HepG2 (cell line): ENCODE results near the gene SCN9A. TPM values are rescaled to one million over a fixed set of nuclear protein-coding genes. Genes with fewer than 3 reads are reported as not detected.

Source experiments
- ATAC-seq: fragments of 200-7000 bp; cut with Tn5 transposase; 3 replicates; pipeline ENCODE4 v1.9.1; 2020; ENCODE audit warnings: mild to moderate bottlenecking, moderate library complexity
- BruUV-seq: library from RNA; stranded (reverse); fragments of 400-500 nt; replicated peaks from 2 replicates; lab custom pipeline; 2021; lab: Mats Ljungman, UMichigan
- CTCF ChIA-PET: fragments of 300-600 bp; formaldehyde crosslinking; extraction: SDS; loops from one replicate; lab custom pipeline; 2021; ENCODE audit warnings: low total read pairs, inconsistent platforms, low intra/inter-chr PET ratio; lab: Yijun Ruan, JAX
- POLR2A ChIA-PET: fragments of 350-600 bp; sonication (Branson Sonifier 250); formaldehyde crosslinking; loops from one replicate; lab custom pipeline; 2020; ENCODE audit warnings: antibody characterized with exemption, inconsistent platforms; lab: Yijun Ruan, JAX
- DNase-seq: peaks from one replicate; pipeline ENCODE4 v3.0.0-alpha.2; 2015; ENCODE audit warnings: low spot score
- FAIRE-seq: peaks from 3 replicates; lab custom pipeline; 2011; peaks lifted over from hg19 to GRCh38; lab: Jason Lieb, UNC
- H2AFZ ChIP-seq: one replicate; pipeline ENCODE4 v1.6.1; 2011; ENCODE audit warnings: low read length, inconsistent platforms
- H3K27ac ChIP-seq: fragments of 300-600 bp; 3 replicates; pipeline ENCODE4 v1.8.0; 2011; ENCODE audit warnings: mixed run types, mild to moderate bottlenecking, mixed read lengths, low read length, inconsistent platforms; ENCODE audit not compliant: insufficient read depth; ENCODE audit errors: extremely low read length
- H3K27me3 ChIP-seq, 2 experiments: fragments of 200-600 bp in 1 of 2; 2 replicates in 1 of 2; 3 replicates in 1 of 2; pipeline versions ENCODE4 v1.6.0 to v1.8.0; 2011; ENCODE audit warnings: low read length in 2 of 2, mild to moderate bottlenecking in 2 of 2, moderate library complexity in 2 of 2, inconsistent platforms in 1 of 2; ENCODE audit not compliant: insufficient read depth in 2 of 2, control insufficient read depth in 1 of 2
- H3K36me3 ChIP-seq, 2 experiments: fragments of 200-600 bp in 1 of 2; replicated peaks in 1 of 2; 2 replicates in 1 of 2; 3 replicates in 1 of 2; pipeline versions ENCODE4 v1.5.1 to v1.8.0; 2011; ENCODE audit warnings: low read length in 2 of 2, inconsistent platforms in 1 of 2; ENCODE audit not compliant: insufficient read depth in 2 of 2, control insufficient read depth in 1 of 2
- H3K4me1 ChIP-seq: 2 replicates; pipeline ENCODE4 v1.5.1; 2012; ENCODE audit warnings: low read length, inconsistent platforms; ENCODE audit not compliant: insufficient read depth
- H3K4me2 ChIP-seq: 2 replicates; pipeline ENCODE4 v1.6.0; 2011; ENCODE audit warnings: low read depth, low read length, inconsistent platforms
- H3K4me3 ChIP-seq, 3 experiments: fragments of 200-600 bp in 1 of 3; sonication (generic), shearing (Covaris generic) in 1 of 3; replicated peaks in 1 of 3; 2 replicates each; pipeline ENCODE4 v1.5.1; 2011 to 2016; ENCODE audit warnings: low read length in 3 of 3, inconsistent platforms in 2 of 3, low read depth in 2 of 3, mild to moderate bottlenecking in 2 of 3, control low read depth in 1 of 3, mixed read lengths in 1 of 3; ENCODE audit not compliant: insufficient read depth in 1 of 3
- H3K79me2 ChIP-seq: one replicate; pipeline ENCODE4 v1.6.1; 2011; ENCODE audit warnings: low read length, inconsistent platforms; ENCODE audit not compliant: insufficient read depth
- H3K9ac ChIP-seq: 2 replicates; pipeline ENCODE4 v1.6.0; 2011; ENCODE audit warnings: mild to moderate bottlenecking, low read depth, low read length, inconsistent platforms; ENCODE audit not compliant: insufficient read depth
- H3K9me3 ChIP-seq: 2 replicates; pipeline ENCODE4 v1.5.1; 2012; ENCODE audit warnings: mild to moderate bottlenecking, low read length
- H4K20me1 ChIP-seq: 2 replicates; pipeline ENCODE4 v1.6.0; 2011; ENCODE audit warnings: inconsistent platforms, mild to moderate bottlenecking, low read length, moderate library complexity; ENCODE audit not compliant: insufficient read depth
- EHMT2 ChIP-seq: fragments of 200-600 bp; sonication (generic); IDR thresholded peaks from 2 replicates; pipeline ENCODE4 v1.7.0; 2017; ENCODE audit warnings: antibody characterized with exemption, low read depth, low read length, borderline replicate concordance
- ETS1 ChIP-seq: sonication (generic); formaldehyde crosslinking; IDR thresholded peaks from 2 replicates; pipeline ENCODE4 v1.4.0; 2020; ENCODE audit warnings: missing genetic modification reagents
- KAT7 ChIP-seq: IDR thresholded peaks from 2 replicates; pipeline ENCODE4 v1.6.1; 2018; ENCODE audit warnings: borderline replicate concordance, missing compliant biosample characterization
- NCOA2 ChIP-seq: sonication (generic); formaldehyde crosslinking; IDR thresholded peaks from 2 replicates; pipeline ENCODE4 v1.8.0; 2022; ENCODE audit warnings: inconsistent platforms
- NFRKB ChIP-seq: fragments of 450-650 bp; IDR thresholded peaks from 2 replicates; pipeline ENCODE4 v1.6.1; 2017
- RAD21 ChIP-seq: fragments of 450-650 bp; formaldehyde crosslinking; IDR thresholded peaks from 2 replicates; pipeline ENCODE4 v1.5.0; 2020; ENCODE audit warnings: mild to moderate bottlenecking
- TOE1 ChIP-seq: sonication (generic); formaldehyde crosslinking; IDR thresholded peaks from 2 replicates; pipeline ENCODE4 v1.4.0; 2020; ENCODE audit warnings: mild to moderate bottlenecking, missing genetic modification reagents
- YEATS4 ChIP-seq: sonication (generic); formaldehyde crosslinking; IDR thresholded peaks from 2 replicates; pipeline ENCODE4 v1.4.0; 2020; ENCODE audit warnings: missing genetic modification reagents, borderline replicate concordance
- ZFP90 ChIP-seq: sonication (generic); formaldehyde crosslinking; IDR thresholded peaks from 2 replicates; pipeline ENCODE4 v1.8.0; 2022; ENCODE audit warnings: missing genetic modification reagents, mild to moderate bottlenecking, inconsistent platforms, borderline replicate concordance
- ZMYM4 ChIP-seq: sonication (generic); formaldehyde crosslinking; IDR thresholded peaks from 2 replicates; pipeline ENCODE4 v1.8.1; 2023; ENCODE audit warnings: mild to moderate bottlenecking, missing genetic modification reagents
- ZNF280D ChIP-seq: sonication (generic); formaldehyde crosslinking; IDR thresholded peaks from 2 replicates; pipeline ENCODE4 v1.5.1; 2020; ENCODE audit warnings: mild to moderate bottlenecking, missing genetic modification reagents
- ZNF282 ChIP-seq: fragments of 450-650 bp; IDR thresholded peaks from 2 replicates; pipeline ENCODE4 v1.6.1; 2018; ENCODE audit not compliant: partially characterized antibody
- ZNF33B ChIP-seq: sonication (generic); formaldehyde crosslinking; IDR thresholded peaks from 2 replicates; pipeline ENCODE4 v1.5.1; 2020; ENCODE audit warnings: mild to moderate bottlenecking, missing genetic modification reagents
- ZNF644 ChIP-seq: IDR thresholded peaks from 2 replicates; pipeline ENCODE4 v1.6.1; 2016; ENCODE audit warnings: low read depth
- ZNF83 ChIP-seq: sonication (generic); formaldehyde crosslinking; IDR thresholded peaks from 2 replicates; pipeline ENCODE4 v1.4.0; 2020; ENCODE audit warnings: missing genetic modification reagents, mild to moderate bottlenecking, borderline replicate concordance
- WGBS: methylation state at CpG from one replicate; pipeline ENCODE4 v1.1.6; 2017; ENCODE audit warnings: low lambda C conversion rate; 5-methylcytosine and 5-hydroxymethylcytosine counted together
- in situ Hi-C: cut with HindIII; loops from 2 replicates; pipeline ENCODE4 v1.10.0; 2017; ENCODE audit warnings: low pct_unique_long_range_greater_than_20kb; ENCODE audit not compliant: extremely low pct_ligation_motif_present
- intact Hi-C: fragments of 100-400 bp; cut with micrococcal nuclease; formaldehyde crosslinking; loops from one replicate; pipeline ENCODE4 v1.10.0; 2022; ENCODE audit not compliant: unreplicated experiment
- polyA plus RNA-seq, 8 experiments: library from polyadenylated mRNA; depleted of rRNA in 3 of 8; stranded (reverse) in 7 of 8; unstranded in 1 of 8; fragments of >200 nt; fragmentation: Illumina TruSeq in 4 of 8; extraction: Trizol in 4 of 8; gene quantifications; 2 replicates each; pipeline versions ENCODE4 v1.2.1 to v1.2.3, GENCODE V29; 2011 to 2016; ENCODE audit warnings: low read depth in 4 of 8, missing spikeins in 1 of 8, mixed read lengths in 1 of 8; ENCODE audit not compliant: insufficient read depth in 1 of 8
- total RNA-seq, 5 experiments: library from RNA; depleted of rRNA; stranded (reverse); fragments of >200 nt; fragmentation: Illumina TruSeq; extraction: Trizol; gene quantifications; 2 replicates each; pipeline ENCODE4 v1.2.3, GENCODE V29; 2016; ENCODE audit warnings: low read depth in 1 of 5

SCN9A gene
- total and polyA plus RNA-seq, 2 of the 13 experiments (the other 11 are each of a cell fraction or from before 2014, with no cell fraction given) = 15.3 to 24.3 TPM

GRCh38 chr2:166158546-166158945 lies 217.2 kb downstream of the SCN9A start:
- H3K36me3 ChIP-seq = no peaks in the 10 kb centered on the region
- TF ChIP-seq KAT7 (CRISPR knock-in tag) (no peak), ZNF83 (CRISPR knock-in tag) (no peak), ZNF33B (no peak), NCOA2 (CRISPR knock-in tag) (no peak), NFRKB (no peak)
- peaks cover 71% of the 10 kb centered on the region for H3K4me1 ChIP-seq
- no peak overlapping the region for H3K27ac ChIP-seq
- no peak overlapping the region for H3K4me2 ChIP-seq
- 99% methylated on average over 2 of the region's 2 CpGs for WGBS
- POLR2A ChIA-PET = interaction anchor here (8.9 kb wide), 1 partner anchor 22 kb away, joined by 198 read pairs; no protein-coding TSS in a partner anchor
- BruUV-seq = no TSS peak
- DNase-seq (no peak), ATAC-seq (no peak), FAIRE-seq (no peak)
- intact Hi-C loops = loop anchor here (2.0 to 5.0 kb wide), 2 partner anchors 22 to 1176 kb away; no protein-coding TSS in a partner anchor
- CTCF ChIA-PET = no interaction called here
- no peak overlapping the region for H3K4me3 ChIP-seq
- no peaks in the 10 kb centered on the region for H4K20me1 ChIP-seq
- in situ Hi-C loops = no loop called here
- no peak overlapping the region for H2AFZ ChIP-seq
- H3K9ac ChIP-seq = no peak overlapping the region
- H3K9me3 ChIP-seq = no peaks in the 10 kb centered on the region
- no peaks in the 10 kb centered on the region for H3K79me2 ChIP-seq
- H3K27me3 ChIP-seq = no peaks in the 10 kb centered on the region

- in situ Hi-C loops (no loop called here), intact Hi-C loops (loop anchor here (5.0 kb wide), 1 partner anchor 1175 kb away; no protein-coding TSS in a partner anchor)
- POLR2A ChIA-PET = interaction anchor here (1.0 to 8.9 kb wide), 3 partner anchors 17 to 204 kb away, joined by 5 to 198 read pairs (median 5); partner anchors contain the start of gene TTC21B
- Histone ChIP-seq H3K36me3 (no peaks in the 10 kb centered on the region), H3K27ac (peak overlapping the region; percentile 66), H2AFZ (no peak overlapping the region), H3K9ac (no peak overlapping the region), H4K20me1 (no peaks in the 10 kb centered on the region), H3K4me1 (peaks cover 73% of the 10 kb centered on the region), H3K4me2 (peak overlapping the region; percentile 5), H3K4me3 (no peak overlapping the region), H3K9me3 (no peaks in the 10 kb centered on the region), H3K27me3 (no peaks in the 10 kb centered on the region), H3K79me2 (no peaks in the 10 kb centered on the region)
- FAIRE-seq = no peak
- TSS peak; percentile 69 for BruUV-seq
- CTCF ChIA-PET = interaction anchor here (2.0 kb wide), 1 partner anchor 23 kb away, joined by 4 read pairs; no protein-coding TSS in a partner anchor
- no peak for DNase-seq
- no peak for ATAC-seq
- WGBS = 65% methylated on average over 2 of the region's 2 CpGs
- TF ChIP-seq ETS1 (CRISPR knock-in tag) (no peak), ZFP90 (CRISPR knock-in tag) (0 out of 2 replicates have a peak, but pooled peaks have one; percentile 66), ZNF644 (peak; percentile 81), TOE1 (0 out of 2 replicates have a peak, but pooled peaks have one; percentile 18), ZNF282 (no peak), EHMT2 (peak; percentile 87), ZMYM4 (CRISPR knock-in tag) (peak; percentile 27; the same call in 1 of the 2 replicates), RAD21 (CRISPR knock-in tag) (no peak), YEATS4 (0 out of 2 replicates have a peak, but pooled peaks have one; percentile 38), ZNF280D (CRISPR knock-in tag) (0 out of 2 replicates have a peak, but pooled peaks have one; percentile 12)
These were observed 218.2 kb downstream of the SCN9A start for GRCh38 chr2:166157578-166157977.
